Left lung (tissue), 10 donors: ENCODE data around the gene OTX1. TPM values are rescaled to one million over a fixed set of nuclear protein-coding genes. Genes with fewer than 3 reads are reported as not detected.

Experiments
- ATAC-seq: fragments of 200-7000 bp; cut with Tn5 transposase; one replicate; pipeline ENCODE4 v1.9.1; 2020; ENCODE audit warnings: moderate library complexity
- DNase-seq, 4 donors: peaks; one replicate each; pipeline ENCODE4 v3.0.0-alpha.2; 2013 to 2020
- H3K27ac ChIP-seq, 2 donors: fragments of 200-600 bp; sonication (generic) in 1 of 2; one replicate each; pipeline versions ENCODE4 v1.5.0 to v1.8.0; 2020 to 2021
- H3K27me3 ChIP-seq, 2 donors: fragments of 200-600 bp; sonication (generic) in 1 of 2; one replicate each; pipeline versions ENCODE4 v1.5.0 to v1.8.0; 2020 to 2021
- H3K36me3 ChIP-seq, 2 donors: fragments of 200-600 bp; sonication (generic) in 1 of 2; one replicate each; pipeline versions ENCODE4 v1.5.0 to v1.8.0; 2020 to 2021
- H3K4me1 ChIP-seq, 2 donors: fragments of 200-600 bp; one replicate each; pipeline ENCODE4 v1.8.0; 2021
- H3K4me3 ChIP-seq, 2 donors: fragments of 200-600 bp; sonication (generic) in 1 of 2; one replicate each; pipeline versions ENCODE4 v1.5.0 to v1.8.0; 2020 to 2021; ENCODE audit warnings: mild to moderate bottlenecking in 1 of 2
- H3K9me3 ChIP-seq, 2 donors: fragments of 200-600 bp; sonication (generic) in 1 of 2; one replicate each; pipeline versions ENCODE4 v1.5.0 to v1.8.0; 2020 to 2021
- intact Hi-C, 2 donors: fragments of 100-400 bp; cut with DNase I; formaldehyde crosslinking; loops; one replicate each; pipeline versions ENCODE4 v1.11.2 to v1.14.2; 2022
- polyA plus RNA-seq, 6 donors: library from polyadenylated mRNA; unstranded; fragments of 120-200 nt; gene quantifications; one replicate each; pipeline ENCODE4 v1.2.1, GENCODE V29; 2013; ENCODE audit not compliant: insufficient read length in 6 of 6
- total RNA-seq, 2 donors: library from RNA; stranded (reverse); fragmentation: NEBNext Ultra II Directional; extraction: Animal tissue kit (Norgen Biotek cat#: 25700); gene quantifications; one replicate each; pipeline ENCODE4 v1.2.1, GENCODE V29; 2021
- TF ChIP-seq, protein P1 (sequence below), 2 donors: fragments of 200-600 bp; sonication (generic) in 1 of 2; IDR thresholded peaks; one replicate each; pipeline versions ENCODE4 v1.5.0 to v1.8.0; 2021; ENCODE audit warnings: antibody characterized with exemption in 2 of 2
- donor health status: DM: no; HTN: yes; CAD: no.
- donor health status: DM: no; HTN: no; CAD: no.

OTX1 gene
- total and polyA plus RNA-seq, 8 donors: 0.04 to 0.55 (median 0.14) TPM; not detected in 1

DNA sequence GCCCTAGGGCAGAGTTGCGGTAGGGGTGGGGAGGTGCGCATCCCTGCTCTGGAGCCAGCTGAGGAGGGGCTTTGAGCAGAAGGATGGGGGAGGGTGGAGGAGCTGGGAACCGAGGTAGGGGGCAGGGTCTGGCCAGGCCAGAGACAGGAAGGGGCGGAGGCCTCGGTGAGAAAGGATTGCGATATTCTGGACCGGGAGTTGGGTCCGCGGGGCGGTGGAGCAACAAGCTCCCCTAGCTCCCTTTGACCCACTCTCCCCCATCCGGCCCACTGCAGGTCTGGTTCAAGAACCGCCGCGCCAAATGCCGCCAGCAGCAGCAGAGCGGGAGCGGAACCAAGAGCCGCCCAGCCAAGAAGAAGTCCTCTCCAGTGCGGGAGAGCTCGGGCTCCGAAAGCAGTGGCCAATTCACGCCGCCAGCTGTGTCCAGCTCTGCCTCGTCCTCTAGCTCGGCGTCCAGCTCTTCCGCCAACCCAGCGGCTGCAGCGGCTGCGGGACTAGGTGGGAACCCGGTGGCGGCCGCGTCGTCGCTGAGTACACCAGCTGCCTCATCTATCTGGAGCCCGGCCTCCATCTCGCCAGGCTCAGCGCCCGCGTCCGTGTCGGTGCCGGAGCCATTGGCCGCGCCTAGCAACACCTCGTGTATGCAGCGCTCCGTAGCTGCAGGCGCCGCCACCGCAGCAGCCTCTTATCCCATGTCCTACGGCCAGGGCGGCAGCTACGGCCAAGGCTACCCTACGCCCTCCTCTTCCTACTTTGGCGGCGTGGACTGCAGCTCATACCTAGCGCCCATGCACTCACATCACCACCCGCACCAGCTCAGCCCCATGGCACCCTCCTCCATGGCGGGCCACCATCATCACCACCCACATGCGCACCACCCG is 4.8 kb downstream of the OTX1 start:
- no peaks in the 10 kb centered on the region for H3K36me3 ChIP-seq
- H3K9me3 ChIP-seq: no peaks in the 10 kb centered on the region
- no peak overlapping the region for H3K27ac ChIP-seq
- H3K4me3 ChIP-seq: no peak overlapping the region
- peaks cover 98 to 100% of the 10 kb centered on the region in 2 donors for H3K27me3 ChIP-seq
- H3K4me1 ChIP-seq: peaks cover 33 to 84% of the 10 kb centered on the region in 2 donors
- ATAC-seq (no peak), DNase-seq (peak in 1 of 4 donors; percentile 23)
- intact Hi-C loops: no loop called here
- TF ChIP-seq, protein P1, sequence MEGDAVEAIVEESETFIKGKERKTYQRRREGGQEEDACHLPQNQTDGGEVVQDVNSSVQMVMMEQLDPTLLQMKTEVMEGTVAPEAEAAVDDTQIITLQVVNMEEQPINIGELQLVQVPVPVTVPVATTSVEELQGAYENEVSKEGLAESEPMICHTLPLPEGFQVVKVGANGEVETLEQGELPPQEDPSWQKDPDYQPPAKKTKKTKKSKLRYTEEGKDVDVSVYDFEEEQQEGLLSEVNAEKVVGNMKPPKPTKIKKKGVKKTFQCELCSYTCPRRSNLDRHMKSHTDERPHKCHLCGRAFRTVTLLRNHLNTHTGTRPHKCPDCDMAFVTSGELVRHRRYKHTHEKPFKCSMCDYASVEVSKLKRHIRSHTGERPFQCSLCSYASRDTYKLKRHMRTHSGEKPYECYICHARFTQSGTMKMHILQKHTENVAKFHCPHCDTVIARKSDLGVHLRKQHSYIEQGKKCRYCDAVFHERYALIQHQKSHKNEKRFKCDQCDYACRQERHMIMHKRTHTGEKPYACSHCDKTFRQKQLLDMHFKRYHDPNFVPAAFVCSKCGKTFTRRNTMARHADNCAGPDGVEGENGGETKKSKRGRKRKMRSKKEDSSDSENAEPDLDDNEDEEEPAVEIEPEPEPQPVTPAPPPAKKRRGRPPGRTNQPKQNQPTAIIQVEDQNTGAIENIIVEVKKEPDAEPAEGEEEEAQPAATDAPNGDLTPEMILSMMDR (IDR thresholded peaks at IDR 0.05): no peak

DNA sequence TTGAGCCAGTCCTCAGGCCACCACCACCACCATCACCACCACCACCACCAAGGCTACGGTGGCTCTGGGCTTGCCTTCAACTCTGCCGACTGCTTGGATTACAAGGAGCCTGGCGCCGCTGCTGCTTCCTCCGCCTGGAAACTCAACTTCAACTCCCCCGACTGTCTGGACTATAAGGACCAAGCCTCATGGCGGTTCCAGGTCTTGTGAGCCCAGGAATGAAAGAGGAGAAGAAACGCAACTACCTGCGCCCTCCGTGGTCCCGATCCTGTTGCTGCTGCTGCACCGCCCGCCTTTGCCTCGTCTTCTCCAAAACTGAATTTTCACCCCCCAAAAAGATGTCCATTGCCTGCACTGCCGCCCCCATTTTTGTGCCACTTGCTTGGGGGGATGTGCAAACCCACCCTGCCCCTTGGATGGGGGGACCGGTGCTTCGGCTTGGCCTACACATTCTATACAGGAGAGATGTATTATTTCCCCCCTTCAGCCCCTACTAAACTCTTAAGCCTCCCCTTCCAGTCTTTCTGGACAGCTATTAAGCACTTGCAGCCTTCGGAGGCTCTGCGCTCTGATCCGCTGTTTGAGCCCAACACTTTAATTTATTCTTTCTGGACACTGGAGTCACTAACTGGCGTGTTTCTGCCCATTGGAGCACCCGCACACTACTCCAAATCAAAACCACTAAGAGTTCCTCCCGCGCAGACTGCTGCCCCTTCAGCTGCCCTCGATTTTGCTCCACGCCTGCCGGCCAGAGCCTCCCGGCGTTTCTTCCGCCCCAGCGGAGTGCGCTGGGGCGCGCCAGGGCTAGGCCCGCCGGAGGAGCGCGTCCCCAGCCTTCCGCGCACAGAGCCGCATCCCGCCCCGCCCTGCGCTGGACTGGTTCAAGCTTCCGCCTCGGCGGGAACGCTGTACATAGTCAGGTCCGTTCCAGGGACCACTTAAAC is 5.7 kb downstream of the OTX1 start:
- ATAC-seq: peak; percentile 26
- intact Hi-C loops: no loop called here
- H3K27me3 ChIP-seq: peaks cover 99 to 100% of the 10 kb centered on the region in 2 donors
- peaks cover 28 to 74% of the 10 kb centered on the region in 2 donors for H3K4me1 ChIP-seq
- no peaks in the 10 kb centered on the region for H3K36me3 ChIP-seq
- no peak overlapping the region for H3K4me3 ChIP-seq
- no peaks in the 10 kb centered on the region for H3K9me3 ChIP-seq
- peak in 1 of 4 donors; percentile 45 for DNase-seq
- no peak overlapping the region for H3K27ac ChIP-seq
- TF ChIP-seq, protein P1 (IDR thresholded peaks at IDR 0.05): no peak

DNA sequence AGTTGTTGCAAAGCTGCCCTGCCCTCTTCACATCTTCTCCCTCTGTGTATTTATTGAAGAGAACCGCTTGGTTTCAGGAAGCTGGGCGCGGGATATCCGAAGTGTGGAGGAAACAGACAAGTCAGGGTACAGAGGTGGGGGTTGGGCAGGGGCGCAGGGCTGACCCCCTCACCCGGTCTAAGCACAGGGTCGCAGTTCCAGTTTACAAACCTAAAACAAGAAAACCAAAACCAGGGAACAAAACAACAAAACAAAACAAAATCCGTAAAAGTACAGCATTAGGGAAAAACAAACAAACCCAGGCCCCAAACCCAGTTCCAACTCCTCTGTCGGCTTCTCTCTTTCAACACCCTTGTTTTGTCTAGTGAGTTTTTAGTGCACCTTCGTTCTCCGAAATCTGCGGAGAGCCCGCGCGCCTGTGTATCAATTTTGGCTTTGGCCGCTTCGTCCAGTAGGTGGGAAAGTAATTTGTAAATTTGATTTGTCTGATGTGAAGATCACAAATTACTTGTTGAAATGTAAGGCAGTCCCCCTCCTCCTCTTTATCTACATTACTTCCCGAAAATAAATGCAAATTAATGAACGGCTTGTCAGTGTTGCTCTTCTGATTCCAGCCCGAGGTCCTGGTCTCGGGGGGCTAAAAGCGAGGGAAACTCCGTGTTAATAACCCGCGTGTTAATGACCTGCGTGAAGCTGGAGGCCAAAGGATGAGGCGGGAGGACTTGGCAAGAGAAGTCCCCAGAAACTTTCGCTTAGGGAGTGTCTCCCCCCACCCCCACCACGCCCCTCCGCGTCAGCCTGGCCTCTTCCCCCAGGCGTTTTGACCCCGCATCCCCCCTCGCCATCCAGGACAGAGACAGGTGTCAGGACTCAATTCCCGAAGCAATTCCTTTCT is 6.9 kb downstream of the OTX1 start:
- intact Hi-C loops: no loop called here
- TF ChIP-seq, protein P1 (IDR thresholded peaks at IDR 0.05): no peak
- Histone ChIP-seq H3K4me3 (no peak overlapping the region), H3K27ac (no peak overlapping the region), H3K4me1 (peaks cover 28 to 67% of the 10 kb centered on the region in 2 donors), H3K9me3 (no peaks in the 10 kb centered on the region), H3K27me3 (peaks cover 99 to 100% of the 10 kb centered on the region in 2 donors), H3K36me3 (no peaks in the 10 kb centered on the region)
- ATAC-seq: no peak
- DNase-seq: no peak

DNA sequence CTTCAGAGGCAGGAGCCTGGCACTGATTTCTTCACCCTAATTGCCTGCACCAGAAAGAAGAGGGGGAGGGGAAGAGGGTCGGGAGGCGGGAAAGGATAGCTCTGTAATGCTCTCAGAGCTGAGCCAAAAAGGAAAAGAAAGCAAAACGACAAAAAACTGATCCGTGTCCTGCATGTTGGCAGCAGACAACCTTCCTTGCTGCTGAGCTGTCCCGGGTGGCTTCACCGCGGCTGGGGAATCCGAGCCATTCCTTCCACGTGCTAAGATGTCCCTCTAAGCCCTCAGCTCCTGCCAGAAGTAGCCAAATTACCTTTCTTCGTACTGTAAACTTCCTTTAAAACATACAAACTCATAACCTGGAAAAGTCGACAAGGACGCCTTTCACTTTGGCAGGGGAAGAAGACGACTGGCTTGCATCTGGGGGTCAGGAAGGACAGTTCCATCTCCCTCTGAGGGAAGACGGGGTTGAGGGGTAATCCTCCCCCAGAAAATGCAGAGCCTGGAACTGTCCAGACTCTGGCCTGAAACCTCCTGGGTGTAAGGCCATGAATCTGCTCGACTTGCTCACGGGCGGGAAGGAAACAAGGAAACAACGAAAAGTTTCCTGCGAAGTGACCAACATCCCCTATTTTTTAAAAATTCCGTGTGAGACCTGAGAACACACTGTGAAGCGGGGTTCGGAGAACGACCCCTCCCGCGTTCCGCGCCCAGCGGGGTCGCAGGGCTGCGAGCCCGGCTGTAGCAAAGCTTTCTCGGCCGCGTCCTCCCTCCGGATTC is 7.7 kb downstream of the OTX1 start:
- ATAC-seq (no peak), DNase-seq (peak in 2 of 4 donors; percentile 38 to 68)
- Histone ChIP-seq H3K27ac (no peak overlapping the region), H3K9me3 (no peaks in the 10 kb centered on the region), H3K4me3 (no peak overlapping the region), H3K27me3 (peaks cover 100% of the 10 kb centered on the region in 2 donors), H3K4me1 (peaks cover 28 to 60% of the 10 kb centered on the region in 2 donors), H3K36me3 (no peaks in the 10 kb centered on the region)
- TF ChIP-seq, protein P1 (IDR thresholded peaks at IDR 0.05): no peak
- intact Hi-C loops: no loop called here
